GM12878 (cell line): ENCODE measurements around the gene SPTLC2. TPM values are rescaled to one million over a fixed set of nuclear protein-coding genes. Genes with fewer than 3 reads are reported as not detected.

ENCODE experiments used
- ATAC-seq: fragments of 200-7000 bp; cut with Tn5 transposase; 3 replicates; pipeline ENCODE4 v1.9.1; 2020; ENCODE audit warnings: mild to moderate bottlenecking, moderate library complexity
- BruUV-seq: library from RNA; stranded (reverse); fragments of 400-500 nt; replicated peaks from 2 replicates; lab custom pipeline; 2021; lab: Mats Ljungman, UMichigan
- CTCF ChIA-PET: fragments of 300-600 bp; sonication (Branson Sonifier 250); formaldehyde crosslinking; extraction: SDS; loops from one replicate; lab custom pipeline; 2021; ENCODE audit warnings: inconsistent platforms; lab: Yijun Ruan, JAX
- POLR2A ChIA-PET: fragments of 350-600 bp; formaldehyde crosslinking; extraction: SDS; loops from one replicate; lab custom pipeline; 2021; ENCODE audit warnings: inconsistent platforms; lab: Charles Lee
- RAD21 ChIA-PET: fragments of 300-600 bp; sonication (Branson Sonifier 250); formaldehyde crosslinking; loops from one replicate; lab custom pipeline; 2023; ENCODE audit warnings: antibody characterized with exemption; ENCODE audit not compliant: unreplicated experiment; lab: Charles Lee
- SMC1A ChIA-PET: fragments of 300-600 bp; sonication (Branson Sonifier 250); formaldehyde crosslinking; loops from one replicate; lab custom pipeline; 2023; ENCODE audit not compliant: unreplicated experiment, uncharacterized antibody; lab: Charles Lee
- DNase-seq: peaks from one replicate; pipeline ENCODE4 v3.0.0-alpha.2; 2011; ENCODE audit warnings: low read depth, low spot score
- FAIRE-seq: peaks from 3 replicates; lab custom pipeline; 2011; peaks lifted over from hg19 to GRCh38; lab: Jason Lieb, UNC
- H2AFZ ChIP-seq: 2 replicates; pipeline ENCODE4 v1.6.0; 2011; ENCODE audit warnings: low read depth, low read length, control low read depth; ENCODE audit not compliant: control insufficient read depth
- H3K27ac ChIP-seq: 2 replicates; pipeline ENCODE4 v1.5.1; 2011; ENCODE audit warnings: control low read depth; ENCODE audit not compliant: control insufficient read depth, insufficient read depth
- H3K27me3 ChIP-seq, 2 experiments: replicated peaks in 1 of 2; 2 replicates each; pipeline versions ENCODE4 v1.6.0 to v1.6.1; 2011; ENCODE audit warnings: low read length in 1 of 2; ENCODE audit not compliant: control insufficient read depth in 2 of 2, insufficient read depth in 2 of 2
- H3K36me3 ChIP-seq, 2 experiments: 2 replicates each; pipeline ENCODE4 v1.5.1; 2011; ENCODE audit warnings: low read length in 1 of 2; ENCODE audit not compliant: control insufficient read depth in 2 of 2, insufficient read depth in 2 of 2
- H3K4me1 ChIP-seq: 2 replicates; pipeline ENCODE4 v1.6.1; 2011; ENCODE audit warnings: mild to moderate bottlenecking, low read length, moderate library complexity, mixed read lengths; ENCODE audit not compliant: control insufficient read depth, insufficient read depth
- H3K4me2 ChIP-seq: 2 replicates; pipeline ENCODE4 v1.6.0; 2011; ENCODE audit warnings: control low read depth; ENCODE audit not compliant: control insufficient read depth, insufficient read depth
- H3K4me3 ChIP-seq: fragments of 200-600 bp; sonication (generic); 2 replicates; pipeline ENCODE4 v1.5.1; 2016
- H3K79me2 ChIP-seq: 2 replicates; pipeline ENCODE4 v1.6.0; 2011; ENCODE audit warnings: low read length; ENCODE audit not compliant: control insufficient read depth, insufficient read depth
- H3K9ac ChIP-seq: 2 replicates; pipeline ENCODE4 v1.8.0; 2011; ENCODE audit warnings: low read length, control low read depth, mixed read lengths; ENCODE audit not compliant: control insufficient read depth, insufficient read depth
- H3K9me3 ChIP-seq: replicated peaks from 3 replicates; pipeline ENCODE4 v1.5.1; 2011; ENCODE audit warnings: mild to moderate bottlenecking, low read length; ENCODE audit not compliant: control insufficient read depth, insufficient read depth
- H4K20me1 ChIP-seq: 2 replicates; pipeline ENCODE4 v1.6.0; 2011; ENCODE audit not compliant: control insufficient read depth, insufficient read depth
- BCL11A ChIP-seq: IDR thresholded peaks from 2 replicates; pipeline ENCODE4 v1.6.1; 2011; ENCODE audit warnings: low read depth, low read length
- BCLAF1 ChIP-seq: fragments of 450-650 bp; IDR thresholded peaks from 2 replicates; pipeline ENCODE4 v1.6.1; 2017; ENCODE audit warnings: antibody characterized with exemption, mild to moderate bottlenecking, moderate library complexity
- NFXL1 ChIP-seq: fragments of 450-650 bp; IDR thresholded peaks from 2 replicates; pipeline ENCODE4 v1.6.1; 2017; ENCODE audit warnings: antibody characterized with exemption, mild to moderate bottlenecking, borderline replicate concordance
- NR2F1 ChIP-seq: fragments of 450-650 bp; conservative IDR thresholded peaks from 2 replicates; pipeline ENCODE4 v1.6.1; 2017; ENCODE audit warnings: mild to moderate bottlenecking
- NRF1 ChIP-seq: conservative IDR thresholded peaks from 2 replicates; pipeline ENCODE4 v1.6.1; 2011; ENCODE audit warnings: mild to moderate bottlenecking, low read depth, low read length, improper control_type of control experiment
- POU2F2 ChIP-seq: IDR thresholded peaks from 3 replicates; pipeline ENCODE4 v1.6.1; 2011; ENCODE audit warnings: low read depth, mild to moderate bottlenecking, low read length, borderline replicate concordance
- REST ChIP-seq: IDR thresholded peaks from 2 replicates; pipeline ENCODE4 v1.6.1; 2012; ENCODE audit warnings: mild to moderate bottlenecking, low read depth, low read length
- STAT1 ChIP-seq: fragments of 450-650 bp; conservative IDR thresholded peaks from 2 replicates; pipeline ENCODE4 v1.6.1; 2014; ENCODE audit warnings: antibody characterized with exemption, mild to moderate bottlenecking
- ZBTB4 ChIP-seq: fragments of 450-650 bp; formaldehyde crosslinking; IDR thresholded peaks from 2 replicates; pipeline ENCODE4 v1.4.0; 2022; ENCODE audit warnings: mild to moderate bottlenecking, moderate library complexity
- WGBS: methylation state at CpG from one replicate; pipeline ENCODE4 v1.1.6; 2016; ENCODE audit warnings: low lambda C conversion rate; ENCODE audit not compliant: insufficient replicate concordance, insufficient coverage; ENCODE audit errors: missing lambda C conversion rate; 5-methylcytosine and 5-hydroxymethylcytosine counted together
- in situ Hi-C: fragments of 300-500 bp; cut with MboI; formaldehyde crosslinking; loops from 9 replicates; pipeline ENCODE4 v1.14.3; 2018; ENCODE audit warnings: mixed read lengths
- intact Hi-C: fragments of 100-400 bp; cut with micrococcal nuclease; formaldehyde crosslinking; loops from one replicate; pipeline ENCODE4 v1.14.2; 2022; ENCODE audit not compliant: unreplicated experiment
- polyA plus RNA-seq, 11 experiments: library from polyadenylated mRNA; depleted of rRNA in 4 of 11; unstranded in 6 of 11; stranded (reverse) in 5 of 11; fragments of >200 nt; fragmentation: Nextera tagmentation in 4 of 11; fragmentation: Illumina TruSeq in 1 of 11; extraction: Ambion mirVana in 4 of 11; extraction: Trizol in 1 of 11; gene quantifications; 1 replicate in 1 of 11; 2 replicates in 10 of 11; pipeline versions ENCODE4 v1.2.1 to v1.2.3, GENCODE V29; 2011 to 2016; ENCODE audit warnings: inconsistent platforms in 2 of 11, missing spikeins in 2 of 11, low read depth in 1 of 11
- total RNA-seq, 4 experiments: library from RNA; depleted of rRNA in 3 of 4; stranded (reverse); fragments of >200 nt in 3 of 4; fragmentation: Illumina TruSeq in 1 of 4; extraction: Trizol in 1 of 4; gene quantifications; 2 replicates each; pipeline versions ENCODE4 v1.2.1 to v1.2.3, GENCODE V29; 2013 to 2021

Gene SPTLC2
- total and polyA plus RNA-seq, 10 of the 15 experiments (the other 5 are each of a cell fraction or from before 2014, with no cell fraction given), result 6.9 to 35.1 (median 19.7) TPM

- TF ChIP-seq ZBTB4 (CRISPR knock-in tag) (no peak), STAT1 (no peak), NRF1 (no peak)
- TF ChIP-seq, all 136 proteins: peak for 0
Observed at GRCh38 chr14:77557391-77557790, 59.0 kb downstream of the SPTLC2 start (continued).

GRCh38 chr14:77556946-77557345, 59.5 kb downstream of the SPTLC2 start:
- no peak for FAIRE-seq
- in situ Hi-C loops (no loop called here), intact Hi-C loops (no loop called here)

More at GRCh38 chr14:77556946-77557345, 59.5 kb downstream of the SPTLC2 start:
- TF ChIP-seq POU2F2, result no peak
- no peak for TF ChIP-seq BCLAF1
- no peak for TF ChIP-seq NFXL1
- TF ChIP-seq NR2F1, result no peak
- no peak for TF ChIP-seq REST
- no peak for TF ChIP-seq BCL11A
- DNase-seq (no peak), ATAC-seq (no peak)
- WGBS, result 72% methylated on average over 4 of the region's 4 CpGs
- no TSS peak for BruUV-seq
- H3K9me3 ChIP-seq, result no peaks in the 10 kb centered on the region
- POLR2A ChIA-PET, result no interaction called here
- no peak overlapping the region for H3K4me2 ChIP-seq
- H3K4me1 ChIP-seq, result peaks cover 16% of the 10 kb centered on the region
- H3K27me3 ChIP-seq, result no peaks in the 10 kb centered on the region
- H3K79me2 ChIP-seq, result no peaks in the 10 kb centered on the region
- H2AFZ ChIP-seq, result no peak overlapping the region
- no peak overlapping the region for H3K9ac ChIP-seq
- RAD21 ChIA-PET, result no interaction called here
- no peak overlapping the region for H3K4me3 ChIP-seq
- SMC1A ChIA-PET, result interaction anchor here (0.6 kb wide), 1 partner anchor 181 kb away, joined by 3 read pairs; no protein-coding TSS in a partner anchor
- H3K36me3 ChIP-seq, result peaks cover 3 to 11% of the 10 kb centered on the region in 2 experiments; a peak in 3 of 4 replicates
- CTCF ChIA-PET, result interaction anchor here (0.7 kb wide), 2 partner anchors 11 to 98 kb away, joined by 3 read pairs; no protein-coding TSS in a partner anchor
- no peak overlapping the region for H3K27ac ChIP-seq
- no peaks in the 10 kb centered on the region for H4K20me1 ChIP-seq
